Measurements from ENCODE around the gene ZNF106.

ZNF106 gene

GRCh38 chr15:42405863-42406482, 85.0 kb downstream of the ZNF106 start:
- DNase-seq, result no peak

DNA sequence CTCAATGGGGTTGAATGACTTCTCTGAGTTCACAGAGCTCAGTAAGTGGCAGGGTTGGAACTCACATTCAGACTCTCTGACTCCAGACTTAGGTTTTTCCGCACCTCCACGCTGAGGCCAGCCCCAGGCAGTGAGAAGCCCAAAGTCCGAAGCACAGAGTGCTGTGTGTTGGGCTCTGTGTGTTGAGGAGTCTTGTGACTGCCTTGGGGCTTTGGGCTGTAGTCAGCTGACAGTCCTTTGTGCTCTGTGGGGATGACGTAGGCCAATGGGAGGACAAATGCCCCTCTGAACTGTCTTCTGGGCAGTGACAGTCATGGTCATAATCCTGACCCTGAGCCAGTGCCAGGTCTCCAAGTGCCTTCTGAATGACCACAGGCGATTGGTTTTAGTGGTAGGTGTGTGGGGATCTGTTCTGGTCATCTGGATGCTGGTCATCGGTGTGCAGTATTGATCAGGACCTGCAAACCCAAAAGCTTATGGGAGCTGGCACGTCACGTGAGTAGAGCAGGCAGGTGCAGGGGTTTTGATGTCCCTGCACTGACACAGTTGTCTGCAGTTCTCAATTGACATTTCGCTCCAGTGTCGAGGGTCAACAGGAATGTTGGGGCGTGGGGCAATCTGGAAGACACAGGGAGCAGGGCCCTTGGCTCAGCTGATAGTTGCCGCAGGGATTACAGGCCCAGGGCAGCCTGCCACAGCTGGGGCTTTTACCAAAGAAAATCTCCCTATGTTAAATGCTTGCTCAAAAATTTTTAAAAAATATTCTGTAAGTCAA, 86.3 kb downstream of the ZNF106 start:
- DNase-seq, result no peak

DNA sequence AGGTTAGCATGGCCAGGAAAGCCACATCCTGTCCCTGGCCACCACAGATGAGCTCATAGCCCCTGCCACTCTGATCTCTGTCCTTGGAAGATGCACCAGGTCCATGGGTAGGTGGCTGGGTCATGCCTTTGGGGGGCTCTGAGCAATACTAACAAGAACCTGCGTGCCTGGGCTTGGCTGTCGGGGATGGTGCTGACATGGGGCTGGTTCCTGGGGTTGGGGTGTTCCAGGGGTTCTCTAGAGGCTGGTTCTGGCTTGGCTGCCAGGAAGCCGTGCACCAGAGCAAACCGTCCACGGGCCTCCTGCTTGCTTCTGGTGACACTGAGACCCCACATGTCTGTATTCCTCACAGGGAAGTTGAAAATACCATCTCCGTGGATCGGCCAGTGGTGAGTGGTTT, 87.6 kb downstream of the ZNF106 start:
- DNase-seq, result no peak

- DNase-seq, result no peak
Measured at GRCh38 chr15:42402455-42403205, 88.3 kb downstream of the ZNF106 start.

GRCh38 chr15:42401544-42402454, 89.1 kb downstream of the ZNF106 start:
- no peak for DNase-seq

DNA sequence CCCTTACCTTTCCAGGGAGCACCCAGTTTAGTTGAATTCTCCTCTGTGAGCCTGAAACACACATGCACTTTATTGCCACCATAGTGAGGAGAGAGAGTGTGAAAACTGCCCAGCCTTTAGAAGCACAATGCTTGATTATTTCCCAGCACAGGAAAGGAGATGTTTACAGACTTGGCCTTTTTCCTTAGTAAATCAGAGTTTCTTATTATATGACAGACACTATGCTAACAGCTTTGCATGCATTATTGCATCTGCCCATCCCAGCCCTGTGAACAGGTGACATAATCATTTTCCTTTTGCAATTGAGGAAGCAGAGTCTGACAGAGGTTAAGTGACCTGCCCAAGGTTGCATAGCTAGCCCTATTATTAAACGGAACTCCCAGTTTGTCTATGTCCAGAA, 95.1 kb downstream of the ZNF106 start:
- no peak for DNase-seq

DNA sequence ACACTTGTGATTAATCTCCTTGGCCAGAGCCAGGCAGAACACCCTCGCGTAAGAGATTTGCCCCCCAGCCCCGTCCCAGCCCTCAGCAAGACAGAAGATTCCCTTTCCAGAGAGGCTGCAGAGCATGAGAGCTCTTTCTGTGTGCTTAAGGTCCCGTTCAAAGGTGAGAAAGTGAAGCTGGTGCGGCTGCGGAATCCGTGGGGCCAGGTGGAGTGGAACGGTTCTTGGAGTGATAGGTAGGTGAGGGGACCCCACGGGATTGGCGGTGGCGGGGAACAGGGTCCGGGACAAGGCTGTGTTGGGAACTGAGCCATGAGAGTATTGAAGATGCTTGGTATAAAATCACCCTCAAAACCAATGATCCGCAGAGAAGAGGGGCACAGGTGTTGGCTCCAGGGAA, 96.8 kb downstream of the ZNF106 start:
- DNase-seq, result no peak

DNA sequence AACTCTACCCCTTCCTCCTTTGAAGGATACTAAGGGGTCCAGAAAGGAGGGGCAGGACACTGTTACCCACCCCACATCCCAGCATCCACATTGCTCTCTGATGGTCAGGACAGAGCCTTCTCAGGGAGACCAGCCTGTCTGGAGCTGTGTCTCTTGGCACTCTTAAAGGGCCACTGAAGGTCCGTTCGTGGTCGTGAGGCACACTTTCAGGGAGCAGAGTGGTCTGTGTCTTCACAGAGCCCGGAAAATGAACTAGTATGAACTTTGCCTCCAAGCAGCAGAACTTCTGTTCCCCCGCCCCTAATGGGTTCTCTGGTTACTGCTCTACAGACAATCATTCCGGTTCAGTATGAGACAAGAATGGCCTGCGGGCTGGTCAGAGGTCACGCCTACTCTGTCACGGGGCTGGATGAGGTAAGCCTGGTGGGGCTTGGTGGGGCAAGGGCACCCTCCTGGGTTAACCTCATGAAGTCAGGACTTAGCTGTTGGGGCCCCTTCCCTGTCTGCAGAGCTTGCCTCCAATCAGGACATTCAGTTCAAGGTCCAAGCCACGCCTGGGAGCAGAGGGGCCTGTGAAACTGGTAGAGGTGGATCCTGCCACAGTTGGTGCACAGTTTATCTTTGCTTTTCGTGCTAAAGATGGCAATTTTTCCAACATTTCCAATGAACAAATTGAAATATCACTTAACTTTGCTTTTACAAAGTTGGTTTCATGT, 98.5 kb downstream of the ZNF106 start:
- DNase-seq, result no peak

DNA sequence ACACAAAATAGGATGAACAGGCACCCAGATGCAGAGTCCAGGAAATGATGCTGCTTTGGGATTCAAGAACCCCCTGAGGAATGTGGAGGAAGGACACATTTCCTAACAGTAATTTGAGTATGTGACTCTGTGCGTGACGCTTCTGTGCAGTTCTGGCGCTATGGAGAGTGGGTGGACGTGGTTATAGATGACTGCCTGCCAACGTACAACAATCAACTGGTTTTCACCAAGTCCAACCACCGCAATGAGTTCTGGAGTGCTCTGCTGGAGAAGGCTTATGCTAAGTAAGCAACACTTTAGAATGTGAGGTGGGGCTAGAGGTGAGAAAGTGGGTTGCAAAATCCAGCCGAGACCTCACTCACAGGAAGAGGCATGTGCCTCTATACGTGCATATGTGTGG, 103.3 kb downstream of the ZNF106 start:
- no peak for DNase-seq

DNA sequence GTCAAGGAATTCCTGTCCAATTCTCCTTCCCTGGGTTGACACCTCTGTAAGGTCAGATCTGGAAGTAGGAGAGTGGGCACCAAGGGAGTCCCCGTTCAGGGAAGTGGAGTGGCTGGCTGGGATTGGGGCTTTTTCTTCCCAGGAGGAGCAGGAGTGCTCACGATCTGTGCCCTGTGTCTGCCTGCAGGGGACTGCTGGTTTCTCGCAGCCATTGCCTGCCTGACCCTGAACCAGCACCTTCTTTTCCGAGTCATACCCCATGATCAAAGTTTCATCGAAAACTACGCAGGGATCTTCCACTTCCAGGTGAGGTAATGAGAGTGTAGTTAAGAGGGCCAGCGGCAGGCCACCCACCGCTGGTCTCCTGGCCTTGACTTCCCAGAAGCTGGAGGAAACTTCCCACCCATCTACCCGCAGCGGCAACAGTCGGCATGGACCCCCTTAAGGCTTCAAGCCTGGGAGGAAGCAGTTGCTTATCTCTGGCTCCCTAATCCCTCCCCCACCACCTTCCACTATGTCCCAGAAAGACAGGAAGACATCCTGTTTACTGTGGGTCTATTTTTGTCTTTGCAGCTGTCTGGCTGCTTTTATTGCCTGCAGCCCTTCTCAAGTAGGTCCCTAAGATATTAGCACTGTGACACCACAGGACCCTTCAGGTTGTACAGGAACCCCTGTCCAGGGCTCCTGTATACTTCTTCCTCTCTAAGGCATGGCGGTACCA, 104.8 kb downstream of the ZNF106 start:
- DNase-seq, result no peak

DNA sequence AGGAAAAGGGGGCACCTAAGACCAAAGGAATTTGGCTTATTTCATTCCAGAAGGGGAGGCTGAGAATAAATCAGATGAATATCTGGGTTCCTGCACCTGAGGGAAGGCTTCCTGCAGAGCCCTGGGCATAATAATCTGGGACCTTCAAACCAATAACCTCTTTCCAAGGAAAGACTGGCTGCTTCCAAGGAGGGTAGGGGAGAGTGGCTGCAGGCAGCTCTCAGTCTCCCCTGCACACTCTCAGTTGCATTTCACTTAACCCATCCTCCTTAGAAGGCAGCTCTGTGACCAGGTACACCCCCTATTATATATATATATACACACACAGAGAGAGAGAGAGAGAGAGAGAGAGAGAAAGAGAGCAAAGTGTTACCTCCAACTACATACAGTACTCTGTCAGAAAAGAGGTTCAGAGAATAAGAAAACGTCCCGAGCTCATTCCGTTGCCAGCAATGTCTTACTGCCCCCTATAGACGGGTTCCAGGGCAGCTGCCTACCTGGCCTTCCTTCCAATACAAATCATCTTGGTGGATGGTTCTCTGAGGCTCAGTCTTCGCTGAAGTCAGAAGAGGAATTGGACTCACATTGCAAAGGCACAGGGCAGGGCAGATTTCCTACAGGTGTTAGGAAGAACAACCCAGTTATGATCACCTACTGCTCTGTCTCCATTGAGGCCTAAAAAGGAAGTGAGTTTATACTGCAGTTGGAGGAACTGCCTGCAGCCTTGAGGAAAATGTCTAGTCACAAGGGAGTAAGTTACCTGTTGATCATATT, 105.5 kb downstream of the ZNF106 start:
- no peak for DNase-seq

DNA sequence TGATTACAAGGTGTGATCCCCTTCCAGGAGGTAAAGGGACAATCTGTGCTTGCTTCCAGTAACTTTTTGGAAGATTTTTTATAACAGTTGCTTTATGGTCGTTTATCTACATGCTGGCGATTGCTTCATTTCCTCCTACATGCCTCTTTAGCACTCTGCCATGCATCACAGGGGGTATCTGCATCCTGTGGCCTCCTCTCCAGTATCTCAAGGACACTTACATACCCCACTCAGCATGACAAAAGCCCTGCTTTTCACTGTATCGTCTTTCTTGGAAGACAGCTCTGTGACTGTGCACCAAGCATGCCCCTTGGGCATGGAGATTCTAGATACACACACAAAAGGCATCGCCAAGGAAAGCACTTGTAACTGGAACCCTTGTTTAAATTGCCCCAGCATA, 106.3 kb downstream of the ZNF106 start:
- no peak for DNase-seq

DNA sequence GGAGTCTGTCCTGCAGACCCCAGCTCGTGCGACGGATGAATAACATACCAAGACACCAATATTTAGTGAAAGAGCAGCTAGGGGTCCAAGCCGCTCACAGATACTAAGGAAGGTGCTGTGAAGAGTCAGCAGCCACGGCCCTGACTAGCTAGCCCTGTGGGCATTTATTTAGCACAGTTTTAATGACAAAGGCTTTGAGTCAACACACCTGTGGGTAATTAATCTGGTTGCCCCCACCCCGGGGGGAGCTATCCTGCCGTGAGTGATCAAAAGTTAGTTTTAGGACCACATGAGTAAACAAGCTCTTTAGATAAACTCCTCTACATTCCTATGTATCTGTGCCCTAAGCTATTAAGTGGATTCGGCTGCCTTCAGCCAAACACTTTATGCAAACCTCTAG, 112.9 kb downstream of the ZNF106 start:
- DNase-seq, result no peak

- DNase-seq, result no peak
Measured at GRCh38 chr15:42375941-42376340, 115.0 kb downstream of the ZNF106 start.

DNA sequence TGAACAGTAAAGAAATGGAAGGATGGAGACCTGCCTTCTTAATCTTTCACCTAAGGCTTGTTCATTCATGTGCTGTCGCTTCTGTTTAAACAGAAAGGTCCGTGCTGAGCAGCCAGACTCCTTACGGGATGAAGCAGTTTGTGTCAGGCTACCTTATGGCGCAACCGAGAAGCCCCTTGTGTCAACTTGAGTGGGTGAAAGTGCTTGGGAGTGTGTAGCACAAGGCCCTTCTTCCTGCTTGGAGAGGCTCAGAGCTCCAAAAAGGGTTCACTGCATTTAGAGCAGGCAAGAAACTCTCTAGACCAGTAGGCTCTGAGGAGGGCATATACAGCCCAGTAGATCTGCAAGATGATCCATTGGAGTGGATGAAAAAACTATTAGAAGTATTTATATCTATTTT, 115.7 kb downstream of the ZNF106 start:
- DNase-seq, result no peak

DNA sequence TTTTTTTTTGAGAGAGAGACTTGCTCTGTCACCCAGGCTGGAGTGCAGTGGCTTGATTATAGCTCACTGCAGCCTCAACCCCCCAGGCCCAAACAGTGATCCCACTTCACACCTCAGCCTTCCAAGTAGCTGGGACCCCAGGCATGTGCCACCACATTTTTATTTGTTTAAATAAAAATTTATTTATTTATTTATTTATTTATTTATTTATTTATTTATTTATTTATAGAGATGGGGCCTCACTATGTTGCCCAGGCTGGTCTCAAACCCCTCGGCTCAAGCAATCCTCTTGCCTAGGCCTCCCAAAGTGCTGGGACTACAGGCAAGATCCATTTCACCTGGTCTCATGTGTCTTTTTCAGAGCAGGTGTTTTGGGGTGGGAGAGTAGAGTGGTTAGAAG, 116.1 kb downstream of the ZNF106 start:
- DNase-seq, result no peak

- no peak for DNase-seq
Measured at GRCh38 chr15:42373936-42374335, 117.0 kb downstream of the ZNF106 start.

DNA sequence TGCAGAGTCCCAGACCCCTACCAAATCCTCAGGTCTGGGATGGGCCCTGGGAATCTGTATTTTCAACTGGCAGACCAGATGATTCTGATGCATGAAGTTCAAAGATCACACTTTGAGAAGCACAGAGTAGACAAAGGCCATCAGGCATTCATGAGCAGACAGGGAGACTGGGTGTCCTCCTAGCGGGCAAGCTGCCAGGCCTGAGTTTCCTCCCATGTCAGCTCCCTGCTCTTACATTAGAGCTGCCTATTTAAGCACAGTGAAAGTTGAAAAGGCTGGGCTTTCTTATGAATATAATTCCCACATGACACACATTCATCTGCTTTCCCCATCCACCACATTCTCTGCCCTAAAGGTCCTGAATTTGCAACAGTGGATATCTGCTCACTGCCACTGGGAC, 117.7 kb downstream of the ZNF106 start:
- no peak for DNase-seq

- DNase-seq, result no peak
Measured at GRCh38 chr15:42371096-42371495, 119.8 kb downstream of the ZNF106 start.

DNA sequence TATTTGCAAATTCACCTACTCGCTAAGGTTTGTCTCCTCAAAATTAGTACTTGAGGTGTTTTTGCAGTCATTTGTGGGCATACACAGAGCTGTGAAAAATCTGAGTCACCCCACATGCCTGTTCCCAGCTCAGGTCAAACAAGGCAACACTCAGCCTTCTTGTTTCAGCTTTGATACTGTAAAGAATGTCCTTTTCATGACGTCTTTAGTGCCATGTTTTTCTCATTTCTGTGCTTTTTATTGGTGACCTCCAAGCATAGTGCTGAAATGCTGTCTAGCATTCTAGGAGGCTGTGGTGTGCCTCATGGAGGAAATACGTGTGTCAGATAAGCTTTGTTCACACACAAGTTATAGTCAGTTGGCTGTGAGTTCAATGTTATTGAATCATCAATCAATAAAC, 122.8 kb downstream of the ZNF106 start:
- no peak for DNase-seq
